Peyer's patch (tissue), 4 donors: Measurements from ENCODE around the gene NACC2.

Experiments
- POLR2A ChIP-seq, 2 donors: fragments of 450-650 bp; IDR thresholded peaks; one replicate each; pipeline ENCODE4 v1.5.1; 2017; ENCODE audit warnings: antibody characterized with exemption in 2 of 2, mild to moderate bottlenecking in 2 of 2, moderate library complexity in 2 of 2
- TF ChIP-seq, protein P1 (sequence below), 6 experiments: fragments of 450-650 bp in 4 of 6; fragments of 200-600 bp in 2 of 6; sonication (generic) in 1 of 6; IDR thresholded peaks; one replicate each; pipeline ENCODE4 v1.5.1; 2017 to 2019; ENCODE audit warnings: antibody characterized with exemption in 6 of 6, mild to moderate bottlenecking in 3 of 6, moderate library complexity in 1 of 6

DNA sequence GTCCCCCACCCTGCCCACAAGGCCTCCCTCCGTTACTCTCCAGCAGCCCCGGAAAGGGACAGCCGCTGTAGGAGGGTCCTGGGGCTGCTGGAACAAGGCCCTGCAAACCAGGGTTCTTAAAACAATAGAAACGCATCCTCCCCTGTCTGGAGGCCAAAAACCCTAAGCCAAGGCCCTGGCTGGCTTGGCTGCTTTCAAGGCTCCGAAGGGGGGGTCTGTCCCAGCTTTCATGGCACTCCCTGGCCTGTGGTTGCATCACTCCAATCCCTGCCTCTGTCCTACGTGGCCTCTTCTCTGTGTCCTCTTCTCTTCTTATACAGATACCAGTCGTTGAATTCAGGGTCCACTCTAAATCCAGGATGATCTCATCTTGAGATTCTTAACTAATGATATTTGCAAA lies 126.5 kb downstream of the NACC2 start:
- TF ChIP-seq, protein P1, sequence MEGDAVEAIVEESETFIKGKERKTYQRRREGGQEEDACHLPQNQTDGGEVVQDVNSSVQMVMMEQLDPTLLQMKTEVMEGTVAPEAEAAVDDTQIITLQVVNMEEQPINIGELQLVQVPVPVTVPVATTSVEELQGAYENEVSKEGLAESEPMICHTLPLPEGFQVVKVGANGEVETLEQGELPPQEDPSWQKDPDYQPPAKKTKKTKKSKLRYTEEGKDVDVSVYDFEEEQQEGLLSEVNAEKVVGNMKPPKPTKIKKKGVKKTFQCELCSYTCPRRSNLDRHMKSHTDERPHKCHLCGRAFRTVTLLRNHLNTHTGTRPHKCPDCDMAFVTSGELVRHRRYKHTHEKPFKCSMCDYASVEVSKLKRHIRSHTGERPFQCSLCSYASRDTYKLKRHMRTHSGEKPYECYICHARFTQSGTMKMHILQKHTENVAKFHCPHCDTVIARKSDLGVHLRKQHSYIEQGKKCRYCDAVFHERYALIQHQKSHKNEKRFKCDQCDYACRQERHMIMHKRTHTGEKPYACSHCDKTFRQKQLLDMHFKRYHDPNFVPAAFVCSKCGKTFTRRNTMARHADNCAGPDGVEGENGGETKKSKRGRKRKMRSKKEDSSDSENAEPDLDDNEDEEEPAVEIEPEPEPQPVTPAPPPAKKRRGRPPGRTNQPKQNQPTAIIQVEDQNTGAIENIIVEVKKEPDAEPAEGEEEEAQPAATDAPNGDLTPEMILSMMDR (IDR thresholded peaks at IDR 0.05), result no peak
- no peak for TF ChIP-seq POLR2A (IDR thresholded peaks at IDR 0.05)
